IMR-90 (cell line): ENCODE results near the gene TMEM52. TPM values are rescaled to one million over a fixed set of nuclear protein-coding genes. Genes with fewer than 3 reads are reported as not detected.

Experiments
- ATAC-seq: fragments of 200-7000 bp; cut with Tn5 transposase; 2 replicates; pipeline ENCODE4 v1.9.1; 2020; ENCODE audit warnings: low read depth, mild to moderate bottlenecking, moderate library complexity
- BruUV-seq: library from RNA; stranded (reverse); fragments of 400-500 nt; replicated peaks from 2 replicates; lab custom pipeline; 2021; lab: Mats Ljungman, UMichigan
- CTCF ChIA-PET: fragments of 300-600 bp; formaldehyde crosslinking; extraction: SDS; loops from one replicate; lab custom pipeline; 2021; ENCODE audit warnings: antibody characterized with exemption; lab: Yijun Ruan, JAX
- POLR2A ChIA-PET: fragments of 300-600 bp; sonication (Branson Sonifier 250); formaldehyde crosslinking; loops from one replicate; lab custom pipeline; 2022; ENCODE audit warnings: antibody characterized with exemption; ENCODE audit not compliant: unreplicated experiment; lab: Charles Lee
- DNase-seq: peaks from one replicate; pipeline ENCODE4 v3.0.0; 2013
- H2AFZ ChIP-seq: replicated peaks from 2 replicates; pipeline ENCODE3; 2013; ENCODE audit warnings: low read length, mild to moderate bottlenecking; ENCODE audit not compliant: poor library complexity
- H2AK5ac ChIP-seq: 2 replicates; pipeline ENCODE4 v1.6.1; 2013; ENCODE audit warnings: low read depth, low read length, inconsistent platforms
- H2AK9ac ChIP-seq: replicated peaks from 2 replicates; pipeline ENCODE3; 2013; ENCODE audit warnings: mild to moderate bottlenecking, low read depth, low read length, moderate library complexity; ENCODE audit not compliant: poor library complexity
- H2BK120ac ChIP-seq: 2 replicates; pipeline ENCODE4 v1.6.1; 2013; ENCODE audit warnings: low read depth, low read length, inconsistent platforms
- H2BK15ac ChIP-seq: 3 replicates; pipeline ENCODE4 v1.6.1; 2013; ENCODE audit warnings: low read depth, low read length, inconsistent platforms
- H2BK20ac ChIP-seq: 2 replicates; pipeline ENCODE4 v1.6.1; 2013; ENCODE audit warnings: low read depth, mild to moderate bottlenecking, inconsistent platforms, low read length, moderate library complexity
- H2BK5ac ChIP-seq: 2 replicates; pipeline ENCODE4 v1.6.1; 2013; ENCODE audit warnings: mild to moderate bottlenecking, low read depth, low read length, inconsistent platforms; ENCODE audit not compliant: poor library complexity, severe bottlenecking
- H3K14ac ChIP-seq: replicated peaks from 2 replicates; pipeline ENCODE4 v1.6.1; 2013; ENCODE audit warnings: low read depth, low read length, inconsistent platforms
- H3K18ac ChIP-seq: 2 replicates; pipeline ENCODE4 v1.6.1; 2013; ENCODE audit warnings: low read depth, low read length, control low read depth
- H3K23ac ChIP-seq: 2 replicates; pipeline ENCODE4 v1.6.1; 2013; ENCODE audit warnings: low read depth, low read length, inconsistent platforms
- H3K27ac ChIP-seq: 2 replicates; pipeline ENCODE4 v1.5.1; 2013; ENCODE audit warnings: mild to moderate bottlenecking, control low read depth, low read length; ENCODE audit not compliant: insufficient read depth
- H3K27me3 ChIP-seq: 2 replicates; pipeline ENCODE4 v1.6.1; 2013; ENCODE audit warnings: low read length; ENCODE audit not compliant: control insufficient read depth, insufficient read depth
- H3K36me3 ChIP-seq: 2 replicates; pipeline ENCODE4 v1.6.1; 2013; ENCODE audit warnings: low read length, mixed read lengths; ENCODE audit not compliant: control insufficient read depth, insufficient read depth
- H3K4ac ChIP-seq: 2 replicates; pipeline ENCODE4 v1.6.1; 2013; ENCODE audit warnings: low read depth, low read length, inconsistent platforms
- H3K4me1 ChIP-seq: 2 replicates; pipeline ENCODE4 v1.6.1; 2013; ENCODE audit warnings: low read length, mixed read lengths; ENCODE audit not compliant: control insufficient read depth, insufficient read depth
- H3K4me2 ChIP-seq: 2 replicates; pipeline ENCODE4 v1.6.1; 2013; ENCODE audit warnings: low read depth, mild to moderate bottlenecking, control low read depth, low read length, moderate library complexity
- H3K4me3 ChIP-seq: 2 replicates; pipeline ENCODE4 v1.5.1; 2013; ENCODE audit warnings: low read depth, mild to moderate bottlenecking, control low read depth, low read length, moderate library complexity; ENCODE audit not compliant: insufficient read depth
- H3K56ac ChIP-seq: 2 replicates; pipeline ENCODE4 v1.6.1; 2013; ENCODE audit warnings: low read length, inconsistent platforms; ENCODE audit not compliant: insufficient read depth; ENCODE audit errors: extremely low read depth
- H3K79me1 ChIP-seq, 2 experiments: 2 replicates each; pipeline ENCODE4 v1.6.1; 2013; ENCODE audit warnings: low read length in 2 of 2, inconsistent platforms in 1 of 2, low read depth in 1 of 2
- H3K9ac ChIP-seq: 2 replicates; pipeline ENCODE4 v1.6.1; 2013; ENCODE audit warnings: low read depth, low read length, control low read depth
- H3K9me1 ChIP-seq: 2 replicates; pipeline ENCODE4 v1.6.1; 2013; ENCODE audit warnings: low read length, inconsistent platforms; ENCODE audit not compliant: insufficient read depth
- H3K9me3 ChIP-seq: 2 replicates; pipeline ENCODE4 v1.6.1; 2013; ENCODE audit warnings: low read length; ENCODE audit not compliant: control insufficient read depth, insufficient read depth
- H4K20me1 ChIP-seq: 2 replicates; pipeline ENCODE4 v1.6.1; 2013; ENCODE audit warnings: low read length, inconsistent platforms; ENCODE audit not compliant: insufficient read depth
- H4K5ac ChIP-seq: 2 replicates; pipeline ENCODE4 v1.6.1; 2013; ENCODE audit warnings: mild to moderate bottlenecking, low read depth, low read length, control low read depth
- H4K8ac ChIP-seq, 2 experiments: 2 replicates each; pipeline ENCODE4 v1.6.1; 2013; ENCODE audit warnings: low read depth in 2 of 2, low read length in 2 of 2, control low read depth in 1 of 2, inconsistent platforms in 1 of 2
- H4K91ac ChIP-seq: 2 replicates; pipeline ENCODE4 v1.6.1; 2013; ENCODE audit warnings: low read depth, low read length, inconsistent platforms; ENCODE audit not compliant: insufficient read depth
- CHD1 ChIP-seq: IDR thresholded peaks from 2 replicates; pipeline ENCODE4 v1.6.1; 2012; ENCODE audit warnings: low read depth, low read length, improper control_type of control experiment
- FOS ChIP-seq: fragments of 150-350 bp; IDR thresholded peaks from 2 replicates; pipeline ENCODE4 v1.6.1; 2016; ENCODE audit warnings: low read depth, low read length
- MAFK ChIP-seq: IDR thresholded peaks from 2 replicates; pipeline ENCODE4 v1.6.1; 2012; ENCODE audit warnings: low read depth, low read length, improper control_type of control experiment
- MAZ ChIP-seq: IDR thresholded peaks from 2 replicates; pipeline ENCODE4 v1.6.1; 2012; ENCODE audit warnings: low read depth, mild to moderate bottlenecking, low read length, improper control_type of control experiment, moderate library complexity, borderline replicate concordance
- MXI1 ChIP-seq: IDR thresholded peaks from 2 replicates; pipeline ENCODE4 v1.6.1; 2012; ENCODE audit warnings: low read depth, mild to moderate bottlenecking, low read length, moderate library complexity, borderline replicate concordance
- NFE2L2 ChIP-seq: fragments of 150-350 bp; IDR thresholded peaks from 2 replicates; pipeline ENCODE4 v1.6.1; 2016; ENCODE audit warnings: low read depth, mild to moderate bottlenecking, low read length
- POLR2A ChIP-seq: IDR thresholded peaks from 2 replicates; pipeline ENCODE4 v1.6.1; 2012; ENCODE audit warnings: mild to moderate bottlenecking, low read depth, low read length
- RAD21 ChIP-seq: IDR thresholded peaks from 2 replicates; pipeline ENCODE4 v1.6.1; 2012; ENCODE audit warnings: low read length, improper control_type of control experiment
- RCOR1 ChIP-seq: IDR thresholded peaks from 2 replicates; pipeline ENCODE4 v1.6.1; 2012; ENCODE audit warnings: mild to moderate bottlenecking, low read length, improper control_type of control experiment; ENCODE audit not compliant: insufficient replicate concordance
- RFX5 ChIP-seq: IDR thresholded peaks from 2 replicates; pipeline ENCODE4 v1.8.0; 2012; ENCODE audit warnings: low read depth, mild to moderate bottlenecking, low read length, moderate library complexity
- SMC3 ChIP-seq: fragments of 150-350 bp; IDR thresholded peaks from 2 replicates; pipeline ENCODE4 v1.6.1; 2016; ENCODE audit warnings: low read depth, mild to moderate bottlenecking, antibody characterized with exemption, low read length, moderate library complexity
- WGBS, 2 experiments: methylation state at CpG; one replicate each; pipeline versions ENCODE4 v1.1.5 to v1.1.7; 2013; ENCODE audit warnings: missing lambda C conversion rate in 2 of 2; ENCODE audit not compliant: insufficient read length in 1 of 2; ENCODE audit errors: extremely low coverage in 2 of 2; 5-methylcytosine and 5-hydroxymethylcytosine counted together
- dilution Hi-C: fragments of 300-500 bp; cut with HindIII; formaldehyde crosslinking; loops from one replicate; pipeline ENCODE4 v1.14.3; 2018; ENCODE audit warnings: low sequenced_read_pairs; ENCODE audit not compliant: unreplicated experiment
- in situ Hi-C: fragments of 300-500 bp; cut with MboI; formaldehyde crosslinking; loops from 3 replicates; pipeline ENCODE4 v1.14.3; 2019; ENCODE audit warnings: low sequenced_read_pairs, inconsistent platforms, mixed read lengths
- intact Hi-C: fragments of 100-400 bp; cut with micrococcal nuclease; formaldehyde crosslinking; loops from 2 replicates; pipeline ENCODE4 v1.10.0; 2022
- polyA plus RNA-seq, 3 experiments: library from polyadenylated mRNA; depleted of rRNA; stranded (reverse); fragments of >200 nt; gene quantifications; 2 replicates each; pipeline ENCODE4 v1.2.3, GENCODE V29; 2012; ENCODE audit warnings: low replicate concordance in 1 of 3
- total RNA-seq: library from RNA; depleted of rRNA; stranded (reverse); fragments of >200 nt; gene quantifications from 2 replicates; pipeline ENCODE4 v1.2.3, GENCODE V29; 2012
- TF ChIP-seq, protein P1 (sequence below): fragments of 150-350 bp; IDR thresholded peaks from 2 replicates; pipeline ENCODE4 v1.6.1; 2017; ENCODE audit warnings: mild to moderate bottlenecking, antibody characterized with exemption, low read length, low read depth
- TF ChIP-seq, protein P2 (sequence below): conservative IDR thresholded peaks from 2 replicates; pipeline ENCODE4 v1.5.1; 2012; ENCODE audit warnings: mild to moderate bottlenecking, low read depth, low read length, improper control_type of control experiment
- TF ChIP-seq, protein P3 (sequence below): fragments of 150-350 bp; IDR thresholded peaks from 2 replicates; pipeline ENCODE4 v1.6.1; 2016; ENCODE audit warnings: low read depth, mild to moderate bottlenecking, low read length, moderate library complexity, borderline replicate concordance

TMEM52 gene
- total and polyA plus RNA-seq, 2 of the 4 experiments (the other 2 are of a cell fraction): 0.54 to 1.3 TPM

DNA sequence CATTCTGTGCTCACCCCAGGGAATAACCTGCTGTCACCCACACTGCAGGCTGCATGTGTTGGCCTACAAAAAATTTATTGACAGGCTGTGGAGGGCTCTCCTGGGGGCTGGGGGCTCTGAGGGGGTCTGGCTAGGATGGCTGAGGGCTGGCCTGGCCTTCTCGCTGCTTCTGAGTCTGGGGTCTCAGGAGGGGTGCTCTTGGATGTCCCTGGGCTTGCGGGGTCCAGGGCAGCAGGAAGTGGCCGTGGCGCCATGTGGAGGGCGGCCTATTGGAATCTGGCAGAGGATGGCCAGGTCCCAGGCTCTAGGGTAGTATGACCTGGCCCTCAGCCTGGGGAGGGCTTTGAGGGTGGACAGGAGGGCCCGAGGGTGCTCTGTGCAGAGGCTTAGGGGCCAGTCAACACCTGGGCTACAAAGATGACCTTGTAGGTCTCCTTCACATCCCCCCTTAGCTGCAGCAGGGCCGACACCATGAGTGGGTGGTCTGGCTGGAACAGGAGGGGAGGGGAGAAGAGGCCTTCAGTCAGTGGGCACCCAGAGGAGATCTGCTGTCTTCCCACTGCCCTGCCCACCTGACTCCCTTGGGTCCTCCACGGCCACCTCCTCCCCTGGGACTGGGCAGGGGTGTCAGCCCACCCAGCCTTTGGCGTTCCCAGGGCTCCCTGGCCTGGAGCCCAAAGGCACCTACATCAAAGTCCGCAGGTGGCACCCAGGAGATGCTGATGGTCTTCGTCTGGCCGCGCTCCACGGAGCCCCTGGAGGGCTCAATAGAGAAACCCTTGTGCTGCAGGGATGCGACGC, 3.0 kb upstream of the TMEM52 start:
- no peak overlapping the region for H3K18ac ChIP-seq
- H3K4me3 ChIP-seq: no peak overlapping the region
- no peak overlapping the region for H4K91ac ChIP-seq
- POLR2A ChIA-PET: no interaction called here
- H3K27ac ChIP-seq: no peak overlapping the region
- 70% methylated on average over 2 of the region's 16 CpGs; no CpG with 5 or more reads in 1 of the 2 experiments for WGBS, 2 experiments
- no peak overlapping the region for H4K8ac ChIP-seq
- no peaks in the 10 kb centered on the region for H3K9me3 ChIP-seq
- BruUV-seq: no TSS peak
- H4K5ac ChIP-seq: no peak overlapping the region
- no peak for ATAC-seq
- TF ChIP-seq MAFK: no peak
- TF ChIP-seq RCOR1: no peak
- no peak for TF ChIP-seq MAZ
- no peak for TF ChIP-seq MXI1
- TF ChIP-seq, protein P1, sequence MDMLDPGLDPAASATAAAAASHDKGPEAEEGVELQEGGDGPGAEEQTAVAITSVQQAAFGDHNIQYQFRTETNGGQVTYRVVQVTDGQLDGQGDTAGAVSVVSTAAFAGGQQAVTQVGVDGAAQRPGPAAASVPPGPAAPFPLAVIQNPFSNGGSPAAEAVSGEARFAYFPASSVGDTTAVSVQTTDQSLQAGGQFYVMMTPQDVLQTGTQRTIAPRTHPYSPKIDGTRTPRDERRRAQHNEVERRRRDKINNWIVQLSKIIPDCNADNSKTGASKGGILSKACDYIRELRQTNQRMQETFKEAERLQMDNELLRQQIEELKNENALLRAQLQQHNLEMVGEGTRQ: no peak
- TF ChIP-seq, protein P2, sequence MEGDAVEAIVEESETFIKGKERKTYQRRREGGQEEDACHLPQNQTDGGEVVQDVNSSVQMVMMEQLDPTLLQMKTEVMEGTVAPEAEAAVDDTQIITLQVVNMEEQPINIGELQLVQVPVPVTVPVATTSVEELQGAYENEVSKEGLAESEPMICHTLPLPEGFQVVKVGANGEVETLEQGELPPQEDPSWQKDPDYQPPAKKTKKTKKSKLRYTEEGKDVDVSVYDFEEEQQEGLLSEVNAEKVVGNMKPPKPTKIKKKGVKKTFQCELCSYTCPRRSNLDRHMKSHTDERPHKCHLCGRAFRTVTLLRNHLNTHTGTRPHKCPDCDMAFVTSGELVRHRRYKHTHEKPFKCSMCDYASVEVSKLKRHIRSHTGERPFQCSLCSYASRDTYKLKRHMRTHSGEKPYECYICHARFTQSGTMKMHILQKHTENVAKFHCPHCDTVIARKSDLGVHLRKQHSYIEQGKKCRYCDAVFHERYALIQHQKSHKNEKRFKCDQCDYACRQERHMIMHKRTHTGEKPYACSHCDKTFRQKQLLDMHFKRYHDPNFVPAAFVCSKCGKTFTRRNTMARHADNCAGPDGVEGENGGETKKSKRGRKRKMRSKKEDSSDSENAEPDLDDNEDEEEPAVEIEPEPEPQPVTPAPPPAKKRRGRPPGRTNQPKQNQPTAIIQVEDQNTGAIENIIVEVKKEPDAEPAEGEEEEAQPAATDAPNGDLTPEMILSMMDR: no peak
- TF ChIP-seq POLR2A: no peak
- TF ChIP-seq CHD1: no peak
- no peak for TF ChIP-seq RFX5
- no peak for TF ChIP-seq SMC3
- no peak for TF ChIP-seq RAD21
- TF ChIP-seq NFE2L2: no peak
- TF ChIP-seq FOS: no peak
- TF ChIP-seq, protein P3, sequence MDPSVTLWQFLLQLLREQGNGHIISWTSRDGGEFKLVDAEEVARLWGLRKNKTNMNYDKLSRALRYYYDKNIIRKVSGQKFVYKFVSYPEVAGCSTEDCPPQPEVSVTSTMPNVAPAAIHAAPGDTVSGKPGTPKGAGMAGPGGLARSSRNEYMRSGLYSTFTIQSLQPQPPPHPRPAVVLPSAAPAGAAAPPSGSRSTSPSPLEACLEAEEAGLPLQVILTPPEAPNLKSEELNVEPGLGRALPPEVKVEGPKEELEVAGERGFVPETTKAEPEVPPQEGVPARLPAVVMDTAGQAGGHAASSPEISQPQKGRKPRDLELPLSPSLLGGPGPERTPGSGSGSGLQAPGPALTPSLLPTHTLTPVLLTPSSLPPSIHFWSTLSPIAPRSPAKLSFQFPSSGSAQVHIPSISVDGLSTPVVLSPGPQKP: no peak
- no peak overlapping the region for H2BK5ac ChIP-seq
- peaks cover 5% of the 10 kb centered on the region; the same call in 1 of the 2 replicates for H3K27me3 ChIP-seq
- H3K14ac ChIP-seq: no peak overlapping the region
- CTCF ChIA-PET: interaction anchor here (1.1 kb wide), 1 partner anchor 218 kb away, joined by 3 read pairs; no protein-coding TSS in a partner anchor
- intact Hi-C loops: no loop called here
- no peak overlapping the region for H2AFZ ChIP-seq
- no peak overlapping the region for H3K9ac ChIP-seq
- H3K79me1 ChIP-seq: no peaks in the 10 kb centered on the region
- H2BK15ac ChIP-seq: no peak overlapping the region
- peaks cover 2% of the 10 kb centered on the region; the same call in 1 of the 2 replicates for H3K4me1 ChIP-seq
- dilution Hi-C loops: no loop called here
- H4K20me1 ChIP-seq: no peaks in the 10 kb centered on the region
- no peak overlapping the region for H2BK20ac ChIP-seq
- H2BK120ac ChIP-seq: no peak overlapping the region
- H3K36me3 ChIP-seq: no peaks in the 10 kb centered on the region
- H3K4me2 ChIP-seq: no peak overlapping the region
- no peak overlapping the region for H3K4ac ChIP-seq
- no peak overlapping the region for H3K56ac ChIP-seq
- H2AK9ac ChIP-seq: no peak overlapping the region
- no peak overlapping the region for H2AK5ac ChIP-seq
- DNase-seq: no peak
- in situ Hi-C loops: no loop called here
- peaks cover 4% of the 10 kb centered on the region; the same call in 1 of the 2 replicates for H3K9me1 ChIP-seq
- no peak overlapping the region for H3K23ac ChIP-seq
